Omental fat pad (tissue), 4 donors: ENCODE results near the gene PPM1J. TPM values are rescaled to one million over a fixed set of nuclear protein-coding genes. Genes with fewer than 3 reads are reported as not detected.

Experiments used
- ATAC-seq: fragments of 150-250 bp; one replicate; pipeline ENCODE4 v1.9.1; 2016; ENCODE audit warnings: mild to moderate bottlenecking, moderate library complexity; ENCODE audit not compliant: low FRiP score
- DNase-seq: peaks from one replicate; pipeline ENCODE4 v3.0.0-alpha.2; 2019; ENCODE audit warnings: low spot score
- CTCF ChIP-seq, 3 donors: fragments of 450-650 bp; IDR thresholded peaks; one replicate each; pipeline ENCODE4 v1.5.1; 2016 to 2017; ENCODE audit warnings: antibody characterized with exemption in 3 of 3, mild to moderate bottlenecking in 3 of 3, moderate library complexity in 2 of 3
- total RNA-seq, 4 donors: library from RNA; depleted of rRNA; stranded (reverse); fragments of >200 nt; gene quantifications; one replicate each; pipeline ENCODE4 v1.1.0, GENCODE V29; 2016

PPM1J gene
- total RNA-seq, 4 donors from 2014 or later, result 0.63 to 1.7 (median 1.5) TPM

GRCh38 chr1:112712191-112712590 lies 2.9 kb downstream of the PPM1J start:
- ATAC-seq, result no peak
- no peak for TF ChIP-seq CTCF (IDR thresholded peaks at IDR 0.05)
- DNase-seq, result no peak

- no peak for TF ChIP-seq CTCF (IDR thresholded peaks at IDR 0.05)
- no peak for ATAC-seq
- no peak for DNase-seq
Observed at GRCh38 chr1:112711670-112712069, 3.5 kb downstream of the PPM1J start.

GRCh38 chr1:112711041-112711440 lies 4.1 kb downstream of the PPM1J start:
- DNase-seq (no peak), ATAC-seq (no peak)
- TF ChIP-seq CTCF (IDR thresholded peaks at IDR 0.05), result no peak

- DNase-seq (no peak), ATAC-seq (no peak)
- no peak for TF ChIP-seq CTCF (IDR thresholded peaks at IDR 0.05)
Observed at GRCh38 chr1:112710586-112710985, 4.5 kb downstream of the PPM1J start.

GRCh38 chr1:112710159-112710558 lies 5.0 kb downstream of the PPM1J start:
- no peak for TF ChIP-seq CTCF (IDR thresholded peaks at IDR 0.05)
- no peak for DNase-seq
- no peak for ATAC-seq

GRCh38 chr1:112708489-112708888 lies 6.6 kb downstream of the PPM1J start:
- no peak for TF ChIP-seq CTCF (IDR thresholded peaks at IDR 0.05)
- ATAC-seq (no peak), DNase-seq (no peak)

GRCh38 chr1:112708002-112708448 lies 7.1 kb downstream of the PPM1J start:
- ATAC-seq (no peak), DNase-seq (no peak)
- TF ChIP-seq CTCF (IDR thresholded peaks at IDR 0.05), result no peak
